HEK293 (cell line): ENCODE measurements around the gene GTF2F1.

Source experiments
- CTCF ChIA-PET: fragments of 350-600 bp; formaldehyde crosslinking; extraction: SDS; loops from one replicate; lab custom pipeline; 2021; ENCODE audit warnings: antibody characterized with exemption; lab: Yijun Ruan, JAX
- POLR2A ChIA-PET: fragments of 300-600 bp; formaldehyde crosslinking; extraction: SDS; loops from one replicate; lab custom pipeline; 2020; ENCODE audit warnings: antibody characterized with exemption, inconsistent platforms; lab: Yijun Ruan, JAX
- H3K27ac ChIP-seq: fragments of 200-500 bp; sonication (Bioruptor generic); 2 replicates; pipeline ENCODE4 v1.5.1; 2014; ENCODE audit warnings: low read depth, low read length, control low read depth, inconsistent platforms; ENCODE audit errors: extremely low read depth
- H3K36me3 ChIP-seq, 2 experiments: fragments of 200-500 bp in 1 of 2; sonication (Bioruptor generic) in 1 of 2; 1 replicate in 1 of 2; 2 replicates in 1 of 2; pipeline ENCODE4 v1.5.1; 2014 to 2017; ENCODE audit warnings: inconsistent platforms in 2 of 2, low read length in 2 of 2; ENCODE audit not compliant: control insufficient read depth in 2 of 2, insufficient read depth in 1 of 2
- H3K4me1 ChIP-seq: fragments of 200-500 bp; sonication (Bioruptor generic); 2 replicates; pipeline ENCODE4 v1.5.1; 2014; ENCODE audit warnings: mild to moderate bottlenecking, low read length, inconsistent platforms; ENCODE audit not compliant: control insufficient read depth, insufficient read depth
- H3K4me3 ChIP-seq: 2 replicates; pipeline ENCODE4 v1.5.1; 2011; ENCODE audit warnings: low read depth, mild to moderate bottlenecking, control low read depth, low read length, moderate library complexity
- H3K9me3 ChIP-seq: fragments of 200-500 bp; sonication (Bioruptor generic); 2 replicates; pipeline ENCODE4 v1.5.1; 2014; ENCODE audit warnings: low read depth, low read length, inconsistent platforms; ENCODE audit not compliant: control insufficient read depth, insufficient read depth
- KLF7 ChIP-seq: fragments of 450-650 bp; formaldehyde crosslinking; IDR thresholded peaks from 2 replicates; pipeline ENCODE4 v1.5.1; 2016; ENCODE audit warnings: missing biosample characterization, missing genetic modification characterization, borderline replicate concordance
- PATZ1 ChIP-seq: fragments of 450-650 bp; formaldehyde crosslinking; IDR thresholded peaks from 2 replicates; pipeline ENCODE4 v1.5.1; 2016; ENCODE audit warnings: missing biosample characterization, missing genetic modification characterization
- SCRT2 ChIP-seq: fragments of 450-650 bp; formaldehyde crosslinking; IDR thresholded peaks from 2 replicates; pipeline ENCODE4 v1.5.1; 2016; ENCODE audit warnings: missing biosample characterization, missing genetic modification characterization
- WT1 ChIP-seq: fragments of 450-650 bp; formaldehyde crosslinking; IDR thresholded peaks from 2 replicates; pipeline ENCODE4 v1.5.1; 2016; ENCODE audit warnings: missing biosample characterization, missing genetic modification characterization
- ZBTB11 ChIP-seq: fragments of 450-650 bp; formaldehyde crosslinking; conservative IDR thresholded peaks from 2 replicates; pipeline ENCODE4 v1.5.1; 2016; ENCODE audit warnings: low read depth, missing biosample characterization, missing genetic modification characterization
- ZBTB49 ChIP-seq: fragments of 450-650 bp; formaldehyde crosslinking; IDR thresholded peaks from 2 replicates; pipeline ENCODE4 v1.5.1; 2016; ENCODE audit warnings: missing biosample characterization, missing genetic modification characterization, low read depth
- ZBTB7A ChIP-seq: fragments of 450-650 bp; formaldehyde crosslinking; IDR thresholded peaks from 2 replicates; pipeline ENCODE4 v1.5.1; 2016; ENCODE audit warnings: low read depth, missing biosample characterization, missing genetic modification characterization
- ZNF121 ChIP-seq: fragments of 450-650 bp; formaldehyde crosslinking; IDR thresholded peaks from 2 replicates; pipeline ENCODE4 v1.5.1; 2016; ENCODE audit warnings: missing biosample characterization, missing genetic modification characterization
- ZNF138 ChIP-seq: fragments of 450-650 bp; formaldehyde crosslinking; IDR thresholded peaks from 2 replicates; pipeline ENCODE4 v1.5.1; 2016; ENCODE audit warnings: missing biosample characterization, missing genetic modification characterization, borderline replicate concordance
- ZNF155 ChIP-seq: fragments of 450-650 bp; formaldehyde crosslinking; IDR thresholded peaks from 2 replicates; pipeline ENCODE4 v1.5.1; 2016; ENCODE audit warnings: missing biosample characterization, missing genetic modification characterization
- ZNF174 ChIP-seq: fragments of 450-650 bp; formaldehyde crosslinking; IDR thresholded peaks from 2 replicates; pipeline ENCODE4 v1.5.0; 2017; ENCODE audit warnings: missing biosample characterization, mild to moderate bottlenecking, missing genetic modification characterization
- ZNF248 ChIP-seq: fragments of 450-650 bp; formaldehyde crosslinking; IDR thresholded peaks from 2 replicates; pipeline ENCODE4 v1.5.1; 2017; ENCODE audit warnings: missing biosample characterization, missing genetic modification characterization
- ZNF26 ChIP-seq: fragments of 450-650 bp; formaldehyde crosslinking; IDR thresholded peaks from 2 replicates; pipeline ENCODE4 v1.5.1; 2016; ENCODE audit warnings: missing biosample characterization, missing genetic modification characterization
- ZNF391 ChIP-seq: fragments of 450-650 bp; formaldehyde crosslinking; IDR thresholded peaks from 2 replicates; pipeline ENCODE4 v1.5.1; 2016; ENCODE audit warnings: low read depth, missing biosample characterization, missing genetic modification characterization, borderline replicate concordance
- ZNF514 ChIP-seq: fragments of 450-650 bp; formaldehyde crosslinking; IDR thresholded peaks from 2 replicates; pipeline ENCODE4 v1.5.1; 2016; ENCODE audit warnings: missing biosample characterization, missing genetic modification characterization
- ZNF596 ChIP-seq: fragments of 450-650 bp; IDR thresholded peaks from 2 replicates; pipeline ENCODE4 v1.5.0; 2018; ENCODE audit warnings: missing biosample characterization, mild to moderate bottlenecking, missing genetic modification characterization, moderate library complexity
- ZNF624 ChIP-seq: fragments of 450-650 bp; formaldehyde crosslinking; IDR thresholded peaks from 2 replicates; pipeline ENCODE4 v1.5.1; 2017; ENCODE audit warnings: missing biosample characterization, missing genetic modification characterization
- ZNF629 ChIP-seq: fragments of 450-650 bp; formaldehyde crosslinking; IDR thresholded peaks from 2 replicates; pipeline ENCODE4 v1.5.1; 2017; ENCODE audit warnings: missing biosample characterization, missing genetic modification characterization
- ZNF76 ChIP-seq: fragments of 450-650 bp; formaldehyde crosslinking; IDR thresholded peaks from 2 replicates; pipeline ENCODE4; 2016; ENCODE audit warnings: low read depth, missing biosample characterization, missing genetic modification characterization, borderline replicate concordance
- ZNF777 ChIP-seq: fragments of 450-650 bp; formaldehyde crosslinking; IDR thresholded peaks from 2 replicates; pipeline ENCODE4 v1.5.1; 2017; ENCODE audit warnings: missing biosample characterization, missing genetic modification characterization, borderline replicate concordance
- ZSCAN18 ChIP-seq: fragments of 450-650 bp; formaldehyde crosslinking; IDR thresholded peaks from 2 replicates; pipeline ENCODE4 v1.5.1; 2016; ENCODE audit warnings: missing biosample characterization, missing genetic modification characterization
- ZSCAN30 ChIP-seq: fragments of 450-650 bp; IDR thresholded peaks from 2 replicates; pipeline ENCODE4 v1.5.1; 2018; ENCODE audit warnings: missing biosample characterization, mild to moderate bottlenecking, missing genetic modification characterization, moderate library complexity

GTF2F1 gene

GRCh38 chr19:6424195-6424938, 31.4 kb upstream of the GTF2F1 start, which contains the start of gene KHSRP (continued):
- TF ChIP-seq PATZ1: peak; percentile 98
- TF ChIP-seq WT1 (tag by site-specific recombination): no peak
- no peak for TF ChIP-seq ZSCAN18
- TF ChIP-seq ZNF624 (tag by site-specific recombination): no peak
- TF ChIP-seq ZBTB49: no peak
- TF ChIP-seq ZNF248 (tag by site-specific recombination): no peak
- no peak for TF ChIP-seq ZNF174 (tag by site-specific recombination)
- TF ChIP-seq ZNF76 (tag by site-specific recombination): peak; percentile 84

GRCh38 chr19:6423499-6424194, 30.7 kb upstream of the GTF2F1 start:
- peak overlapping the region; percentile 84 for H3K4me3 ChIP-seq
- H3K4me1 ChIP-seq: peaks cover 7% of the 10 kb centered on the region
- ChIA-PET CTCF (no interaction called here), POLR2A (interaction anchor here (0.6 to 1.5 kb wide), 4 partner anchors 36 to 107 kb away, joined by 3 to 7 read pairs (median 3); partner anchors contain the start of genes ALKBH7, SLC25A23 and TNFSF9)
- no peaks in the 10 kb centered on the region for H3K9me3 ChIP-seq
- H3K36me3 ChIP-seq: peaks cover 10 to 48% of the 10 kb centered on the region in 2 experiments
- peak overlapping the region; percentile 79 for H3K27ac ChIP-seq
- TF ChIP-seq ZSCAN30 (tag by site-specific recombination) (no peak), ZNF26 (tag by site-specific recombination) (no peak), ZNF391 (tag by site-specific recombination) (no peak), ZBTB11 (tag by site-specific recombination) (no peak), KLF7 (tag by site-specific recombination) (no peak), ZNF138 (tag by site-specific recombination) (no peak), ZNF629 (no peak), ZNF596 (0 out of 2 replicates have a peak, but pooled peaks have one; percentile 11), ZNF514 (tag by site-specific recombination) (no peak), ZNF777 (no peak), SCRT2 (no peak), ZNF155 (tag by site-specific recombination) (no peak), ZNF121 (no peak), ZBTB7A (no peak)
